ENCODE results near the gene OLFM1. TPM values are rescaled to one million over a fixed set of nuclear protein-coding genes. Genes with fewer than 3 reads are reported as not detected.

The OLFM1 gene
- total RNA-seq: not detected in 2 replicates

DNA sequence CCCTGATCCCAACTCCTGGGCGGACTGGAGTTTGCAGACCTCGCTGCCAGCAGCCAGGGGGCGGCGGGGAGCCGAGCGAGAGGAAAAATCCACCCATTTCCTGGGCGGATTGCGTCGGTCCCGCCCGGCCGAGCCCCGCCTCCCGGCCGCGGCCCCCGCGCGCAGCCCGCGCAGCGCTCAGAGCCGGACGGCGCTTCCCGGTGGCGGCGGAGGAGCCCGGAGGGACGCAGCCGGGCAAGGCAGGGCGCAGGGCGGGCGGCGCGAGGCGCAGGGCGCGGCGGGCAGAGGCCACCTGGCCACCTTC is at the start of gene OLFM1:
Gene OLFM1 (plus strand): TSS at position 180 of the 304 bp plus-strand sequence. CDS start 322 bp downstream, outside the sequence.
- intact Hi-C loops (cut with micrococcal nuclease): loop anchor here (10.0 kb wide), 1 partner anchor 257 kb away; no protein-coding TSS in a partner anchor

DNA sequence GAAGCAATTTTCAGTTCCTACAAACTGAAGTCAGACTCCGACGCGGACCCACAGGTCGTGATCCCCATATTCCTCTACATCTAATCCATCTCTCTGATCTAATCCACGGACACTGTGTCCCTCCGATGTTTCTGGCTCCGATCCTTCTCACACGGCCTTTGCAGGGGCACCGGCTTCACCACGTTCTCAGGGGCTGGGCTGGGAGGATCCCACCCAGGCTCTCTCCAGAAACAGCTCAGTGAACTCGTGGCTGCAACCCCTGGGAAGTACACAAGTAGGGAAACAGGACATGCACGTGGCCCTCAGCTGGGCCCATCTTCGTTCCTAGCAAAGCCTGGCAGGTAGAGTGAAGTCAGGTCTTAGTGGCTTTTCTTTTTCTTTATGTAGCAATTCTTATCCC is 49.1 kb upstream of the OLFM1 start:
- intact Hi-C loops (cut with micrococcal nuclease): no loop called here

DNA sequence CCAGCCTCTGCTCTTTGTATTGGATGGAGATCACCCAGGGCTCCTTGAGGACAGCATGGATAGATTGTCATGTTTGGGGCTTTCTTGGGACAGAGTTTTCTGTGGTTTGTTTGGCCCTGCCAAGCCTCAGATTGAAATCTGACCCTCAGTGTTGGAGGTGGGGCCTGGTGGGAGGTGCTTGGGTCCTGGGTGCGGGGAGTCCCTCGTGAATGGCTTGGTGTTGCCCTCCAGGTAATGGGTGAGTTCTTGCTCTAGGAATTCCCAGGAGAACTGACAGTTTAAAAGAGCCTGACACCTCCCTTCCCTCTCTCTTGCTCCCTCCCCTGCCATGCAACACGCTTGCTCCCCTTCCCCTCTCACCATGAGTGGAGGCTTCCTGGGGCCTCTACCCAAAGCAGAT is 48.6 kb upstream of the OLFM1 start:
- intact Hi-C loops (cut with micrococcal nuclease): no loop called here

DNA sequence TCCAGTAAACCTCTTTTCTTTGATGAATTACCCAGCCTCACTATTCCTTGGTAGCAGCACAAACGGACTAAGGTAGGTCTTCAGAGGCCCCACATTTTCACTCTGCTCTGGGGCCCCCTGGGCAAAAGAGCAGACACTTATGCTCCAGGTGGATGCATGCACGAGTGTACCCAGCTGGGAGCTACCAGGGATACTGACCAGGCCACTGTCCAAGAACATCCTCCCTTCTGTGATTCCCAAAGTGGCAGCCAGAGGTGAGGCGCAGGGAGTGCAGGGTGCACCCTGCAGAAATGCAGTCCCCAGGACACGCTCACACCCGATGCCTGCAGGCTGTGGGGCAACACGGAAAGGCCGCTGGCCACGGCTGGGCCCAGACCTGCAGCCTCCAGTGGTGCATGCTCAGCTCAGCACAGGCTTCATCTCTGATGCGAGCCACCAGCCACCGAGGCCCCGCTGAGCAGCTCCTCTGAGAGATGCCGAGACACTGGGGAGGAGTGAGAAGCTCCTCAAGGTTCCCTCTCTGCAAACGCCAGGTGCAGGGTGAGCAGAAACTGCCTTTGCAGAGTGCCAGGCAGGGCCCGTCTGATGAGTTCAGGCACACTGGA is 48.1 kb upstream of the OLFM1 start:
- intact Hi-C loops (cut with micrococcal nuclease): no loop called here

DNA sequence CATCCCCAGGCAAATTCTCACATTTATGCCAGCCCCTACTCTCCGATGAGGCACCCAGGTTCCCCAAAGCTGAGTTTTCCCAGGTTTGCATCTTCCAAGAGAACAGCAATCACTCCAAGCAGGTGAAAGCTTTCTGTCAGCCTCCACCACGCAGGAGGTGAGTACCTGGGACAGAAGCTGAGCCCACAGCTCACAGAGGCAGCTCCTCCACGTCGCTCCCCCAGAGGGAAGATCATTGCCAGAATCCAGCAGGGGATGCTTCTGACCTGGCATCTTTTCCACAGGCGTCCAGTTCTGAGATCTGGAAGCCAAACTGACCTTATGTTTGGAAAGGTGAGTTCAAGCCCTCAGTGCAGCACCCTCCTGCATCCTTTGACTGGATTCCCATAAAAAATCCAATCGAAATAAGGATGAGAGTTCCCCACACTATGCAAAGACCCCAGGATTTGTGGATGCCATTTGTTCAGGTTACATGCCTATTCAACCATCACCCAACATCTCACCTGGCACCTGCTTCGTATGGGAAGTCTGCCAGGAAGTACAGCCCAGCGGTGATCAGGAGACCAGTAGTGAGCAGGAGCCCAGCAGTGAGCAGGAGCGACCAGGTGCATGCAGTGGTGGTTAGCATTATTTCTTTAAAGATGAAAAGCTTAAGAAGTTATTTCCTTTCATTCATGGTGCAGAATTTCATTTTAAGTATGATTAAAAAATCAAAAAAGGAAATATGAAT is 47.4 kb upstream of the OLFM1 start:
- intact Hi-C loops (cut with micrococcal nuclease): no loop called here

DNA sequence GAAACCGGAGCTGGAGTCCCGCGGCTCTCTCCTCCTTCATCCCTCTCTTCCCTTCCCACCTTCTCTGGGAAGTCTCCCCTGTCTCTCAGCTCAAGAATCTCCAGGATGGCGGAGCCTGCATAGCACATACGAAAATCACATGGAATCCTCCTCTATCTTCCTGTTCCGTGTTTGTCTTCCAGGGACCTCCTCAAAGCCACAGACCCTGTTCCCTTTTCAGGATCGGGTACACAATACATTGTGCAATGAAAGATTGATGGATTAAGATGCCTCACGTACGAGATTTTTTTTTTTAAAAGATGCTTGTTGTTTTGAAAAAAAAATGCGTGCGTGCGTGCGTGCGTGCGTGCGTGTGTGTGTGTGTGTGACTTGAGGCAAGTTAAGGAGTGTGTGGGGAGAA is 46.6 kb upstream of the OLFM1 start:
- intact Hi-C loops (cut with micrococcal nuclease): no loop called here

DNA sequence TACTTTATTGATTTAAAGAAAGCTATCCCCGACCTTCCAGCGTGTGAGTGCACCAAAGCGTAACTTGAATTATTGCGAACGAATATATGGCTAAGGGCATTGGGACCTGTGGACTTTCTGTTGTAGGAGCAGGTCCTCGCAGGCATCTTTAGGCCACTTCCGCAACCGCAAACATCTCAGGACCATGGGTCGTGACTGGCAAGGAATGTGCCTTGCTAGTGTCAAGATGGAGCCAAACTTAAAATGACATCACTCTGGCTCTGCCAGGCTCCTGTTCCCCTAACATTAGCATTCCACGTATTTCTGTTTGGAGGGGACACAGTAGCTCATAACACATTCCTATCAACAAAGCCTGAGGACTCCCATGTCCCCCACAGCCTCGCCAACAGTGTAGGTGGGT is 44.1 kb upstream of the OLFM1 start:
- intact Hi-C loops (cut with micrococcal nuclease): no loop called here

DNA sequence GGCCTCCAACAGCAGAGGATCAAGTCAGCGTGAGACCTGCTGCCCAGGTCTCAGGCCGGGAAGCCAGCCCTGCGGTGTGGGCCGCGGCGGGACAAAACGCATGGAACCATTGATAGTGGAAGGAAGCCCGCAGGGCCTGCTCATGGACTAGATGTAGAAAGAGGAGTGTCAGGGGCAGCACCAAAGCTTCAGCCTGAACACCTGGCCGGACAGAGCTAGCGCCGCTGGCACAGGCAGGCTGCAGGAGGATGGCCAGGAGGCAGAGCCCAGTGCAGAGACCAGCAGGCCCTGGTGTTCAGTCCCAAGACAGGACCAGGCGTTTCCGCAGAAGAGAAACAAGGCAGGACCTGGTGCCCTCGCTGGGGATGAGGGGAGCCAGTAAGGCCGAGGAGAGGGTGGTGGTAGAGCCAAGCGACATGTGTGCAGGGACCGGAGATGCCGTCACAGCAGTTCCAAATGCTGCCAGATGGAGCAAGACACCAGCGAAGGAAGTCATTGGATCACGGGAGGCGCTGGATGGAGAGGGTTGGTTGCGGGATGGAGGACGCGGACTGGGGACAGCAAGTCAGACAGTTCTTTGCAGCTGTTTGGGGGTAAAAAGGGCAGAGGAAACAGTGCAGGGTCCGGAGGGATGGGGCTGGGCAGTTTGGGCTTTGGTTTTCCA is 42.1 kb upstream of the OLFM1 start:
- intact Hi-C loops (cut with micrococcal nuclease): no loop called here

DNA sequence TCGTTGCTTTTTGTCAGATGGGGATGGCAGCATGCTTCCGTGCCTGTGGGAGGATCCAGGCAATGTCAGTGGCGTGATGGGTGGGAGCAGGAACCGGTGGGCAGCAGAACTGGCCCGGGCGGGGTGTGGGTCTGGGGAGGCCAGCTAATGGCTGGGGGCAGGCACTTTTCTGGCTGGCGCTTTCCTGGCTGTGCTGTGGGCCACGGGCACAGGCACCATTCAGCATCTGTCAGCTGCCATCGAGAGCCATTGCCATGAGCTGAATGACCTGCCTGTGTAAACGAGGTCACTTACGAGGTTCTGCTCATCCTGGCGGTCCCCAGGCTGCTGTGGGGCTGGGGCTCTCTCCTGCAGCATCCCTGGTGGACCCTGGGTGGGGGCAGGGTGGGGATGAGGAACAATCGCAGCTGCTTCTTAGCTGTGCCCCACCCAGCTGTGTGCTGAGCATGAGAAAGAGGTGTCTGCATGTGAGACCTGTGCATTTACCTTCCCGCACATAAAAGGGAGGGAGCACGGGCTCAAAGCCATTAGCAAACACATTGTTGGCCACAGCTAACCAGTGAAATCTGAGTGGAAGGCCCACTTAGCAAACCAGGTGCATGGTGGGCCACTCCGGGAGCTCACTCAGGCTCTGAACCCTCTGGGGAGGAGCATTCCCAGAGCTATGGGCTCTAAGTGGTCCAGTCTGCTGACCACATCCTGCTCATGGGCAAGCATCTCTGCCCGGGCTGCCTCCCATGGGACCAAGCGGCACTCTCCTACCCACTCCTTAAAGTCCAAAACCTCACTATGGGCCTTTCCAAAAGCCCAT is 41.3 kb upstream of the OLFM1 start:
- intact Hi-C loops (cut with micrococcal nuclease): no loop called here

DNA sequence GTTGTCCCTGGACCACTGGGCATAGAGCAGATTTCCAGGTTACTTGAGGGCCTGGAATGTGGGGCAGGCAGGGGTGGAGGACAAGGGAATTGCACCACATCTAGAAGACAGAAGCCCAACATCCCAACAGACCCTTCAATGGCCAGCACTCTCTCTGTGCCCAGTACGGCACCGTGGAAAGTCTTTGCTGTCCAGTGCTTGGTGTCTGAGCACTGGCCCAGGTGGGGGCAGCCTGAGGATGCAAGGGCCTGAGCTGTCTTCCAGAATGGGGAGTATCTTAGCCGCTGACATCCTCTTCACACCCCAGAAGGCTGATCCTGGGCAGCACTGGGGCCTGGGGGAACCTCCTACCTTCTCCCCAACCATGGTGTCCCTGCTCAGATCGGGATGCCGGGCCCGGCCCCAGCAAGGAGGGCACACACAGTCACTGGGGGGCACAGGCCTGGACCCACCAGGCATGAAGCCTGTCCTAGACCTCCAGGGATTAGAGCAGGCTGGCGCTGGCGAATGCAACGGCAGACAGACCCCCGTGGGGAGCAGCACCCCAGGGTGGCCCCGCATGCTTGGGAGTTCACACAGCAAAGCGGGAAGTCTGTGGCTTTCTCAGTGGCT is 40.6 kb upstream of the OLFM1 start:
- intact Hi-C loops (cut with micrococcal nuclease): no loop called here

DNA sequence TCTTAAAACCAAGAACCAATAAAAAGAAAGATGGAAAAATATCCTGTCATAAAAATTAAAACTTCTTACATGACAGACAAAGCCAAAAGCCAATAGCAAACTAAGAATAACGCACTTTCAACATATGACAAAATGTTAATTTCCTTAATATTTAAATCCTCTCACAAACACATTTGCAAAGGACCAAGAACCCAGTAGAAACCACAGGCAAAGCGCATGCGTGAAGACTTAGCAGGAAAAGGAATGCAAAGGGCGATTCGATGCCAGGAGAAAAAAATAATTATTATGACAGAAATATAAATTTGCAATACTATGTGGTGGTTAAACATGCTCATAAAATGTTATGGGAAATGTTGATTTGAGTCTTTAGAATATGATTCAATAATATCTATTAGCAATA is 39.9 kb upstream of the OLFM1 start:
- intact Hi-C loops (cut with micrococcal nuclease): no loop called here

DNA sequence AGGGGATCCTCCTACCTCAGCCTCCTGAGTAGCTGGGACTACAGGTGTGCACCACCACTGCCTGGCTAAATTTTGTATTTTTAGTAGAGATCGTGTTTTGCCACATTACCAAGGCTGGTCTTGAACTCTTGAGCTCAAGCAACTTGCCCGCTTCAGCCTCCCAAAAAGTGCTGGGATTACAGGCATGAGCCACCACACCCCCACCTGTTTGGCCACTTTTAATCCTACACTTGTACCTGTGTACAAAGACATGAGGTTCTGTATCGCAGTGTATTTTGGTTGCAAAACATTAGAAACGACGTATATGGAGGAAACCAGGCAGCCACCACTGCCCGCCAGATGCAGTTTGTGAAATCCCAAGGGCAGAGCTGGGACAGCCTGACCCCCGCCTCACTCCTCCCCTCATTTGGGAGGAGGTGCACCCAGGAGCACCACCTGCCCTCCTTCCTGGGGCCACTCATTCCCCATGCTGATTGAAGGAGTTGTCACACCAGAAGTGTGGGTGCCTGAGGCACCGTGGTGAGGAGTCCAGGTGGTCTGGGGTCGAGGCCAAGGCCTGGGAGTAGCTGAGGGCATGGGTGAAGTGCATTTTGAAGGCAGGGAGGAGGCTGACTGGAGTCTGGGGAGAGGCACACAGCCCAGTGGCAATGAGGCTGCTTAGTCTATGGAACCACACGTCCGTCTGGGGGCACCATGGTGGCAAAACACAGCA is 39.3 kb upstream of the OLFM1 start:
- intact Hi-C loops (cut with micrococcal nuclease): no loop called here

DNA sequence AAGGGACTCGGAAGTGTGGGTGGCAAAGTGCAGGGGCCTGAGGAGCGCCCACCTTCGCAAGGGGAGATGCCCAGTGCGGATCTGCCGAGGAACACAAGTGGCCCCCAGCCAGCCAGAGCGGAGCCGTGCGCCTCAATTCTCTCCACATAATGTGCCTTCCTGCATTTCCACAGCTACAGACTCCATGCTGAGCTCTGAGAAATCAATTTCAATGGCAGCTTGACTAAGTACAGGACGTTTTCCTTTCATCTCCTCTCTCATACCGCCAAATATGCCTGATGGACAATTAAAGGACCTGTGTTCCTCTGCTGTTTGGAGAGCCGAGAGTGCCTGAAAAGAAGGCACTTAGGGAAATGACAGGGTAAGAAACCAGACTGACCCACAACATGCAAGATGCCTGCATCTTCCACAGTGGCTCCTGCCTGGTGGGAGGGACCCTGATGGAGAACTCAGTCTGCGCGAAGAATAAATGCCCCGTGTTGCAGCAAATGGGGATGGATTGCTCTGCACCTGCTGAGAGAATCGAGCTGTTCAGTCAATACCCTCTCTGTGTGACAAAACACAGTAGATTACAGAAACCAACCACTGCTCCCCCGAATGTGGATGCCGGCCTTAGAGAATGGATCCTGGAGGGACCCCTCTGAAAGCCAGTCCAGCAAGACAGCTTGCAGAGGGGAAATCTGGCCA is 38.6 kb upstream of the OLFM1 start:
- intact Hi-C loops (cut with micrococcal nuclease): no loop called here

DNA sequence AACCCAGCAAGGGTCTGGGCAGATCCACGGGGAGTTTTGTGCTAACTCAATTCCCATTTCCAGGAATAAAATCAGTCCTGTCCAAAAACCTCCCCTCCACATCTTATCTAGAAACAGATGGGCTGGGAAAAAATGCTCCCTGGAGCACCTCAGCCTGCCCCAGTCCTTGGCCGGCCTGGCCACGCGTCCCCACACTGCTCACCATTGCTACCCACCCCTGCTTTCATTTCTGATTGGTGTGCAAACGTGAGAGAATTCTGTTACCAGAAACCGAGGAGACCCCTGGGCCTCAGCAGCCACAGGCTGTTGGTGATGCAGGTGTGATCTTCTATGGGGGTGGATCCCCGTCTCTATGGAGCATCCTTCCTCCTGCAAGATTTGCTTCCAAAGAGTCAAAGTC is 38.0 kb upstream of the OLFM1 start:
- intact Hi-C loops (cut with micrococcal nuclease): no loop called here

DNA sequence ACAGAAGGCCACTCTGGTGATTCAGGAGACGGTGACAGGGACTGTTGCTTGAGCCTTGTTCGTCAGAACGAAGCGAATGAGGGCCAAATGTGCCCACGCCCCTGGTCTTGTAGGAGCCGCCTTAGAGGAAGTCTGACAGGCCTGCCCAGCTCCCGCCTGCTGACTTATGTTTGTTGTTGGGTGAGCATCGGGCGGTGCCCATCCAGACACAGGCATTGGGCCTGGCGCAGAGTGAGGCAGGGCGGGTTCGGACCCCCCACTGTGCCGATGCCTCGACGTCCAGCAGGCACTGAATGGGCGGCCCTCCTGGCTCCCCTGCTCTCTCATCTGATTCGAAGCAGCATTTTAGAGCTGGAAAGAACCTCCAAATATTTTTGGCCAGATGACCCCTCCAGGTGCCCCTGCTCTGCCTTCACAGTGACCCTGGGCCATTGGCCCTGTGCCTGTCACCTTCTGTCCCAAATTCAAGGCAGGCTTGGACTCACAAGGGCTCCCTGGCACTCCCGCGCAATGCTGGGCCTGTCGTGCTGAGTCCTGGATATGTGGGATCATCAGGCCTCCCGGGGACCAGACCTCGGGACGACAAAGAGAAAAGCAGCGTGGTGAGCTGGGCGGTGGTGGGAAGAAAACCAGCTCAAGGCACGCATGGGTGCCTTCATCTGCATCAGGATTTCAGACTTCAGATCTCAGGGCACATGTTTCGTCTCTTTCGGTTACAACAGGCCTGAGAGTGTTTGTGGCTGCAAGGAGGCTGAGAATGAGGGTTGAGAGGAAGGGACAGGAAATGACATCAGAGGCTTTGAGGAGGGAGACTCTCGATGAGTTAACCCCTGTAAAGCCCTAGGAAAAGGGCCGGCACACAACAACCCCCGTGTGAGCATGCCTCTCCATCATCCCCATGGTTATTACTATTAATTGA is 37.1 kb upstream of the OLFM1 start:
- intact Hi-C loops (cut with micrococcal nuclease): no loop called here

DNA sequence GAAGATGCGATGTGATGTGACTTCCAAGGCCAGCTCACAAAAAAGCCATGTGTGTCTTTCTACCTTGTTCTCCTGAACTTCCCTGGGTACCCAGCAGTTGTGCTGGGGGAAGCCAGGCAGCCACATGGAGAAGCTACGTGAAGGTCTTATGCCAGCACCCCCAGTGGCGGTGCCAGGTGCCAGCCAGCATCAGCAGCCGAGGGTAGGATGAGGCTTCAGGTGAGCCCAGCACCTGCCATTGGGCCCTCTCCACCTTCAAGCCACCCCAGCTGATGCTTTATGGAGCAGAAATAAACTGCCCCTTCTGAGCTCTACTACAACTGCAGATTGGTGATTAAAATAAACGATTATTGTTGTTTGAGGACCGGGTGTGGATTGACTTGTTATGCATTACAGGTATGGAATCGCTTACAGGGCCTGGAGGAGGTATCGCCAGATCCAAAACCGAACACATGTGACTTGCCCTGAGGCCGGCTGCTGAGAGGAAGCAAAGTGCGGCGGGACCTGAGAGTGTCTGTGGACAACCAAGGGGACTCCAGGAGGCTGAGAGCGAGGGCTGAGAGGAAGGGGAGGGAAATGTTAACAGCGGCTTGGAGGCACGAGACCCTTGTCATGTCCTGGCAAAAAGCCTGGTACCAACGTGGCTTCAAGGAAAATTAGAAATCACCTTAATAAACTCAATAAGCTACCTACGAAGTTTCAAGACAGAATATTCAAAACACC is 36.0 kb upstream of the OLFM1 start:
- intact Hi-C loops (cut with micrococcal nuclease): no loop called here

DNA sequence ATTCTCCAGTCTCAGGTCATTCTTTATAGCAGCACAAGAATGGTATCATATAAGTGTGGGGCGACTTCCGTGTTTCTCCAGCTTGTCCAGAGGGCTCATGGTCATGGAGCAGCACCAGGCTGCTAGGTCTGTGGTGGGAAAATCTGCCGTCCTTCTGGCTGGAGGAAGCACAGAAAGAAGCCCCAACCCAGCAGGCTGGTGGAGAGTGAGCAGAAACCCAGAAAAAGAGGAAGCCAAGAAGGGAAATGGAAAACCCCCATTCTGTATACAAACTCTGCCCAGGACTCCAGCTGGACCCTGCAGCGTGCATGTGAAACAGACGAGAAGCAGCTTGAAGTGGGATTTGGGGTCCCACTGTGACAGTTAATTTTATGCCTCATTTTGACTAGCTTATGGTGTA is 34.3 kb upstream of the OLFM1 start:
- intact Hi-C loops (cut with micrococcal nuclease): no loop called here

DNA sequence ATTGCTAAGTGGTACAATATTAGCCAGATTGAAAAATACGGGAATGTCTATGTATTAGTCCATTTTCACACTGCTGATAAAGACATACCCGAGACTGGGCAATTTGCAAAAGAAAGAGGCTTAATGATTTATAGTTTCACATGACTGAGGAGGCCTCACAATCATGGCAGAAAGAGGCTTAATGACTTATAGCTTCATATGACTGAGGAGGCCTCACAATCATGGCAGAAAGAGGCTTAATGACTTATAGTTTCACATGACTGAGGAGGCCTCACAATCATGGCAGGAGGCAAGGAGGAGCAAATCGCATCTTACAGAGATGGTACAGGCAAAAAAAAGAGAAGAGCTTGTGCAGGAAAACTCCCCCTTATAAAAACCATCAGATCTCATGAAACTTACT is 32.3 kb upstream of the OLFM1 start:
- intact Hi-C loops (cut with micrococcal nuclease): no loop called here

DNA sequence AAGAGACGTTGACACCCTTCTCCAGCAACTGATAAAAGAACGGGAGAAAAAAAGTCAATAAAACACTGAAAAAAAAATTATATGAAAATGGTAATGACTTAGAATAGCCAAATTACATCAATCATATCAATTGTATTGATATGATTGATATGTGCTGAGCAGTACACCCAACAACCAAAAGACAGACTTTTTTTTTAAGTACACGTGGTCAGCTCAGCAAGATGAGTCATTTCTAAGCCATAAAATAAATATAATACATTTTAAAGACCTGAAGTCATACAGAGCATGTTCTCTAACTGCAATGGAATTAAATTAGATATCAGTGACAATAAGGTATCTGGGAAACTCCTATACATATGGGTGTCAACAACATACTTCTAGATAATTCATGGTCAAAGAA is 30.9 kb upstream of the OLFM1 start:
- intact Hi-C loops (cut with micrococcal nuclease): no loop called here
